Loucy (cell line): ENCODE measurements around the gene AFF4.

Source experiments
- H2AFZ ChIP-seq: fragments of 200-600 bp; sonication (generic); 2 replicates; pipeline ENCODE4 v1.6.0; 2016; ENCODE audit warnings: antibody characterized with exemption, mild to moderate bottlenecking, low read length, moderate library complexity
- H3F3A ChIP-seq: fragments of 200-600 bp; 2 replicates; pipeline ENCODE4 v1.6.0; 2016; ENCODE audit warnings: antibody characterized with exemption, low read depth, mild to moderate bottlenecking
- H3K27me3 ChIP-seq: fragments of 200-600 bp; sonication (generic); 2 replicates; pipeline ENCODE4 v1.6.1; 2014; ENCODE audit warnings: low read length, mild to moderate bottlenecking; ENCODE audit not compliant: insufficient read depth, poor library complexity, severe bottlenecking
- H3K36me3 ChIP-seq: fragments of 200-600 bp; sonication (generic); 2 replicates; pipeline ENCODE4 v1.6.1; 2016; ENCODE audit warnings: low read length; ENCODE audit not compliant: insufficient read depth
- H3K4me1 ChIP-seq: fragments of 200-600 bp; sonication (generic); 2 replicates; pipeline ENCODE4 v1.5.1; 2014; ENCODE audit warnings: low read length, mild to moderate bottlenecking; ENCODE audit not compliant: insufficient read depth, poor library complexity, severe bottlenecking
- H3K4me2 ChIP-seq: fragments of 200-600 bp; sonication (generic); 2 replicates; pipeline ENCODE4 v1.6.0; 2014; ENCODE audit warnings: antibody characterized with exemption, low read length, low read depth, mild to moderate bottlenecking; ENCODE audit not compliant: poor library complexity, severe bottlenecking
- H3K4me3 ChIP-seq: fragments of 200-600 bp; sonication (generic); 2 replicates; pipeline ENCODE4 v1.5.1; 2014; ENCODE audit warnings: low read length, mild to moderate bottlenecking, mixed read lengths; ENCODE audit not compliant: poor library complexity, severe bottlenecking
- H3K79me2 ChIP-seq: fragments of 200-600 bp; sonication (generic); 2 replicates; pipeline ENCODE4 v1.6.1; 2014; ENCODE audit warnings: low read length; ENCODE audit not compliant: insufficient read depth
- H3K9ac ChIP-seq: fragments of 200-600 bp; sonication (generic); 2 replicates; pipeline ENCODE4 v1.6.0; 2014; ENCODE audit warnings: mild to moderate bottlenecking, low read depth, low read length, moderate library complexity; ENCODE audit not compliant: poor library complexity, severe bottlenecking
- H3K9me2 ChIP-seq: fragments of 200-600 bp; sonication (generic); replicated peaks from 2 replicates; pipeline ENCODE4 v1.6.1; 2016; ENCODE audit warnings: low read depth, low read length, mixed read lengths
- H3K9me3 ChIP-seq: fragments of 200-600 bp; sonication (generic); 2 replicates; pipeline ENCODE4 v1.6.1; 2014; ENCODE audit warnings: mild to moderate bottlenecking, antibody characterized with exemption, low read length, low read depth; ENCODE audit not compliant: insufficient read depth
- H4K20me1 ChIP-seq: fragments of 200-600 bp; sonication (generic); 2 replicates; pipeline ENCODE4 v1.6.0; 2014; ENCODE audit warnings: antibody characterized with exemption, low read length, mild to moderate bottlenecking; ENCODE audit not compliant: insufficient read depth, poor library complexity, severe bottlenecking
- CTCF ChIP-seq: fragments of 200-600 bp; sonication (generic); conservative IDR thresholded peaks from 2 replicates; pipeline ENCODE4 v1.5.1; 2014; ENCODE audit warnings: mild to moderate bottlenecking, antibody characterized with exemption, low read length
- EZH2phosphoT487 ChIP-seq: fragments of 200-600 bp; IDR thresholded peaks from 2 replicates; pipeline ENCODE4 v1.6.1; 2018; ENCODE audit warnings: antibody characterized with exemption, mild to moderate bottlenecking, moderate library complexity, borderline replicate concordance

The AFF4 gene

GRCh38 chr5:132837868-132838267 is 125.6 kb downstream of the AFF4 start:
- no peak overlapping the region for H3K4me2 ChIP-seq
- H3K9ac ChIP-seq, result no peak overlapping the region
- H3K4me3 ChIP-seq, result no peak overlapping the region
- H3K9me3 ChIP-seq, result no peaks in the 10 kb centered on the region
- no peaks in the 10 kb centered on the region for H3K79me2 ChIP-seq
- no peaks in the 10 kb centered on the region for H3K9me2 ChIP-seq
- no peaks in the 10 kb centered on the region for H4K20me1 ChIP-seq
- no peaks in the 10 kb centered on the region for H3F3A ChIP-seq
- H3K36me3 ChIP-seq, result no peaks in the 10 kb centered on the region
- H2AFZ ChIP-seq, result no peak overlapping the region
- H3K4me1 ChIP-seq, result no peaks in the 10 kb centered on the region
- H3K27me3 ChIP-seq, result no peaks in the 10 kb centered on the region
- TF ChIP-seq EZH2phosphoT487, result no peak
- TF ChIP-seq CTCF, result no peak

- Histone ChIP-seq H3K79me2 (no peaks in the 10 kb centered on the region), H3K36me3 (no peaks in the 10 kb centered on the region), H2AFZ (no peak overlapping the region), H3F3A (no peaks in the 10 kb centered on the region), H3K4me2 (no peak overlapping the region), H3K9ac (no peak overlapping the region), H3K9me3 (no peaks in the 10 kb centered on the region), H4K20me1 (no peaks in the 10 kb centered on the region), H3K4me3 (no peak overlapping the region), H3K9me2 (no peaks in the 10 kb centered on the region), H3K27me3 (no peaks in the 10 kb centered on the region), H3K4me1 (no peaks in the 10 kb centered on the region)
- TF ChIP-seq CTCF, result no peak
- no peak for TF ChIP-seq EZH2phosphoT487
Measured at GRCh38 chr5:132836852-132837251, 126.6 kb downstream of the AFF4 start.

GRCh38 chr5:132834057-132834456 is 129.4 kb downstream of the AFF4 start:
- Histone ChIP-seq H3K9ac (no peak overlapping the region), H3K4me1 (no peaks in the 10 kb centered on the region), H3K4me3 (no peak overlapping the region), H3K9me3 (no peaks in the 10 kb centered on the region), H3K79me2 (no peaks in the 10 kb centered on the region), H2AFZ (no peak overlapping the region), H3K4me2 (no peak overlapping the region), H3F3A (no peaks in the 10 kb centered on the region), H3K36me3 (no peaks in the 10 kb centered on the region), H3K27me3 (no peaks in the 10 kb centered on the region), H3K9me2 (no peaks in the 10 kb centered on the region), H4K20me1 (no peaks in the 10 kb centered on the region)
- TF ChIP-seq EZH2phosphoT487, result no peak
- no peak for TF ChIP-seq CTCF
